Right lung (tissue), 5 donors: ENCODE data around the gene SPAG17. TPM values are rescaled to one million over a fixed set of nuclear protein-coding genes. Genes with fewer than 3 reads are reported as not detected.

Experiments
- DNase-seq, 2 donors: peaks; one replicate each; pipeline ENCODE4 v3.0.0-alpha.2; 2013
- polyA plus RNA-seq, 5 donors: library from polyadenylated mRNA; unstranded; fragments of 120-200 nt; gene quantifications; one replicate each; pipeline versions ENCODE4 v1.2.1 to v1.2.3, GENCODE V29; 2013; ENCODE audit warnings: inconsistent platforms in 1 of 5, low replicate concordance in 1 of 5; ENCODE audit not compliant: insufficient read length in 5 of 5, insufficient read depth in 1 of 5

The SPAG17 gene
- polyA plus RNA-seq, 5 donors = 5.2 to 18.6 (median 13.0) TPM

- no peak for DNase-seq
Observed at GRCh38 chr1:117904485-117904884, 280.5 kb downstream of the SPAG17 start.
